Stimulated activated CD4-positive, alpha-beta T cell treated with anti-CD3 and anti-CD28 coated beads, Interleukin-1b, Interleukin-23, amount 100 ng/mL, for 4 hours (primary cell): ENCODE measurements around the gene ANKRD11.
A peak's percentile ranks its signal among the peaks of the same experiment; 100 is the strongest.
"Not testable (repeated sequence)": the region's sequence is repeated elsewhere in the genome, so short reads cannot be mapped to it uniquely, and the experiment has no call there.

Source experiments
- DNase-seq, 2 donors: peaks; one replicate each; pipeline ENCODE4 v3.0.0-alpha.2; 2020; ENCODE audit warnings: low read depth in 2 of 2

Gene ANKRD11

GRCh38 chr16:89268987-89269735 lies 221.2 kb downstream of the ANKRD11 start:
- DNase-seq: no peak

- no peak for DNase-seq
These were observed 221.8 kb downstream of the ANKRD11 start for GRCh38 chr16:89268585-89268984.

- DNase-seq: not testable (repeated sequence)
These were observed 222.6 kb downstream of the ANKRD11 start for GRCh38 chr16:89267746-89268145.

GRCh38 chr16:89266521-89267134 lies 223.7 kb downstream of the ANKRD11 start:
- no peak for DNase-seq

- DNase-seq: no peak
These were observed 224.7 kb downstream of the ANKRD11 start for GRCh38 chr16:89265647-89266046.

- no peak for DNase-seq
These were observed 225.4 kb downstream of the ANKRD11 start for GRCh38 chr16:89264800-89265550.

- no peak for DNase-seq
These were observed 228.4 kb downstream of the ANKRD11 start for GRCh38 chr16:89261691-89262563.

GRCh38 chr16:89259901-89260300 lies 230.5 kb downstream of the ANKRD11 start:
- DNase-seq: not testable (repeated sequence)

- DNase-seq: no peak
These were observed 232.4 kb downstream of the ANKRD11 start for GRCh38 chr16:89257757-89258465.

- no peak for DNase-seq
These were observed 233.1 kb downstream of the ANKRD11 start for GRCh38 chr16:89257281-89257731.

GRCh38 chr16:89256651-89257254 lies 233.6 kb downstream of the ANKRD11 start:
- DNase-seq: peak; percentile 72 to 81

GRCh38 chr16:89253548-89254287 lies 236.6 kb downstream of the ANKRD11 start:
- DNase-seq: no peak

GRCh38 chr16:89248196-89248982 lies 242.0 kb downstream of the ANKRD11 start:
- no peak for DNase-seq

- not testable (repeated sequence) for DNase-seq
These were observed 242.7 kb downstream of the ANKRD11 start for GRCh38 chr16:89247734-89248075.

GRCh38 chr16:89246903-89247733 lies 243.2 kb downstream of the ANKRD11 start:
- DNase-seq: peak; percentile 98 to 99

GRCh38 chr16:89246383-89246902 lies 243.9 kb downstream of the ANKRD11 start:
- no peak for DNase-seq

GRCh38 chr16:89244754-89245153 lies 245.6 kb downstream of the ANKRD11 start:
- DNase-seq: no peak

- not testable (repeated sequence) for DNase-seq
These were observed 246.1 kb downstream of the ANKRD11 start for GRCh38 chr16:89244264-89244663.
